Natural killer cell (primary cell): Measurements from ENCODE around the gene DIPK1A. TPM values are rescaled to one million over a fixed set of nuclear protein-coding genes. Genes with fewer than 3 reads are reported as not detected.

Experiments
- ATAC-seq, 3 donors: fragments of 150-1000 bp in 2 of 3; fragments of 200-7000 bp in 1 of 3; cut with Tn5 transposase; 1 replicate in 1 of 3; 2 replicates in 2 of 3; pipeline ENCODE4 v1.10.0; 2021; ENCODE audit warnings: mild to moderate bottlenecking in 2 of 3, moderate library complexity in 2 of 3
- DNase-seq, 2 donors: peaks; one replicate each; pipeline versions ENCODE4 v3.0.0 to v3.0.0-alpha.2; 2013 to 2021; ENCODE audit warnings: mixed read lengths in 1 of 2
- H3K27ac ChIP-seq: one replicate; pipeline ENCODE4 v1.5.1; 2013; ENCODE audit warnings: mild to moderate bottlenecking, low read length
- H3K27me3 ChIP-seq: one replicate; pipeline ENCODE4 v1.6.1; 2013; ENCODE audit warnings: low read length; ENCODE audit not compliant: control insufficient read depth, insufficient read depth
- H3K36me3 ChIP-seq: one replicate; pipeline ENCODE4 v1.6.1; 2013; ENCODE audit warnings: low read length; ENCODE audit not compliant: control insufficient read depth, insufficient read depth
- H3K4me1 ChIP-seq: one replicate; pipeline ENCODE4 v1.6.1; 2013; ENCODE audit warnings: low read length; ENCODE audit not compliant: control insufficient read depth, insufficient read depth
- H3K4me3 ChIP-seq: one replicate; pipeline ENCODE4 v1.5.1; 2013; ENCODE audit warnings: low read length
- H3K9me3 ChIP-seq: one replicate; pipeline ENCODE4 v1.6.1; 2013; ENCODE audit warnings: low read length; ENCODE audit not compliant: control insufficient read depth, insufficient read depth
- H3K27ac Mint-ChIP-seq, 2 donors: one replicate each; pipeline ENCODE4 v1.8.0; 2022; ENCODE audit warnings: mild to moderate bottlenecking in 2 of 2, mixed read lengths in 2 of 2, moderate library complexity in 1 of 2
- H3K27me3 Mint-ChIP-seq, 2 donors: one replicate each; pipeline ENCODE4 v1.8.0; 2022; ENCODE audit warnings: low read depth in 2 of 2, mixed read lengths in 2 of 2
- H3K36me3 Mint-ChIP-seq: one replicate; pipeline ENCODE4 v1.8.0; 2022; ENCODE audit warnings: mixed read lengths
- H3K4me1 Mint-ChIP-seq, 2 donors: one replicate each; pipeline ENCODE4 v1.8.0; 2022; ENCODE audit warnings: mixed read lengths in 2 of 2
- H3K4me3 Mint-ChIP-seq: one replicate; pipeline ENCODE4 v1.8.0; 2022; ENCODE audit warnings: mild to moderate bottlenecking, moderate library complexity, mixed read lengths
- H3K9me3 Mint-ChIP-seq, 2 donors: one replicate each; pipeline ENCODE4 v1.8.0; 2022; ENCODE audit warnings: mixed read lengths in 2 of 2
- CTCF ChIP-seq: fragments of 200-600 bp; IDR thresholded peaks from one replicate; pipeline ENCODE4 v1.8.0; 2022; ENCODE audit warnings: antibody characterized with exemption
- WGBS: methylation state at CpG from one replicate; pipeline ENCODE4 v1.1.7; 2013; ENCODE audit warnings: missing lambda C conversion rate; ENCODE audit not compliant: insufficient coverage; 5-methylcytosine and 5-hydroxymethylcytosine counted together
- intact Hi-C: fragments of 100-400 bp; cut with micrococcal nuclease; formaldehyde crosslinking; loops from one replicate; pipeline ENCODE4 v1.14.2; 2022
- total RNA-seq, 4 donors: library from RNA; stranded (reverse); fragments of 120-200 nt in 1 of 4; gene quantifications; one replicate each; pipeline versions ENCODE4 v1.2.3 to v1.2.4, GENCODE V29; 2013 to 2022

The DIPK1A gene
- total RNA-seq, 3 donors from 2014 or later (not counting 1 experiment from before 2014, with no cell fraction given): 7.0 to 11.3 (median 11.2) TPM

- 78% methylated on average over 5 of the region's 8 CpGs for WGBS
- Mint-ChIP-seq H3K9me3 (no peaks in the 10 kb centered on the region), H3K27me3 (peaks cover 0 to 4% of the 10 kb centered on the region in 2 donors), H3K4me1 (peaks cover 10 to 16% of the 10 kb centered on the region in 2 donors), H3K27ac (no peak overlapping the region), H3K36me3 (no peaks in the 10 kb centered on the region), H3K4me3 (no peak overlapping the region)
- H3K4me1 ChIP-seq: peaks cover 14% of the 10 kb centered on the region
- intact Hi-C loops: loop anchor here (2.0 kb wide), 1 partner anchor 35 kb away; the partner anchor contains the start of gene DIPK1A
- no peaks in the 10 kb centered on the region for H3K36me3 ChIP-seq
- TF ChIP-seq CTCF: no peak
- ATAC-seq: no peak
- no peak for DNase-seq
- no peak overlapping the region for H3K27ac ChIP-seq
- no peaks in the 10 kb centered on the region for H3K9me3 ChIP-seq
- H3K4me3 ChIP-seq: no peak overlapping the region
- H3K27me3 ChIP-seq: no peaks in the 10 kb centered on the region
Observed at GRCh38 chr1:92995441-92996430, 34.5 kb upstream of the DIPK1A start.

- intact Hi-C loops: loop anchor here (1.0 to 5.0 kb wide), 4 partner anchors 26 to 135 kb away; partner anchors contain the start of gene DIPK1A
- Mint-ChIP-seq H3K9me3 (no peaks in the 10 kb centered on the region), H3K4me3 (no peak overlapping the region), H3K36me3 (no peaks in the 10 kb centered on the region), H3K27ac (no peak overlapping the region), H3K4me1 (peaks cover 21 to 26% of the 10 kb centered on the region in 2 donors), H3K27me3 (peaks cover 0 to 4% of the 10 kb centered on the region in 2 donors)
- H3K36me3 ChIP-seq: no peaks in the 10 kb centered on the region
- ATAC-seq (peak; percentile 86 to 98 (median 96)), DNase-seq (peak; percentile 25 to 92)
- peak; percentile 85 for TF ChIP-seq CTCF
- no peak overlapping the region for H3K4me3 ChIP-seq
- no peaks in the 10 kb centered on the region for H3K27me3 ChIP-seq
- H3K4me1 ChIP-seq: peaks cover 27% of the 10 kb centered on the region
- H3K9me3 ChIP-seq: no peaks in the 10 kb centered on the region
- H3K27ac ChIP-seq: no peak overlapping the region
- WGBS: 95% methylated on average over 3 of the region's 5 CpGs
Observed at GRCh38 chr1:92994105-92994712, 32.9 kb upstream of the DIPK1A start.

- no peaks in the 10 kb centered on the region for H3K27me3 ChIP-seq
- no peaks in the 10 kb centered on the region for H3K36me3 Mint-ChIP-seq
- H3K9me3 ChIP-seq: no peaks in the 10 kb centered on the region
- no peak overlapping the region for H3K4me3 ChIP-seq
- TF ChIP-seq CTCF: no peak
- ATAC-seq (no peak), DNase-seq (no peak)
- peaks cover 21 to 26% of the 10 kb centered on the region in 2 donors for H3K4me1 Mint-ChIP-seq
- H3K27ac Mint-ChIP-seq: no peak overlapping the region
- H3K27ac ChIP-seq: no peak overlapping the region
- H3K27me3 Mint-ChIP-seq: peaks cover 0 to 4% of the 10 kb centered on the region in 2 donors
- no peaks in the 10 kb centered on the region for H3K9me3 Mint-ChIP-seq
- peaks cover 27% of the 10 kb centered on the region for H3K4me1 ChIP-seq
- intact Hi-C loops: loop anchor here (5.0 kb wide), 1 partner anchor 41 kb away; no protein-coding TSS in a partner anchor
- no peaks in the 10 kb centered on the region for H3K36me3 ChIP-seq
- 100% methylated on average over 1 of the region's 1 CpG for WGBS
- no peak overlapping the region for H3K4me3 Mint-ChIP-seq
Observed at GRCh38 chr1:92993581-92993980, 32.3 kb upstream of the DIPK1A start.
